Posterior vena cava (tissue), 2 donors: ENCODE results near the gene ZFPM1. TPM values are rescaled to one million over a fixed set of nuclear protein-coding genes. Genes with fewer than 3 reads are reported as not detected.
"Not testable (repeated sequence)": the region's sequence is repeated elsewhere in the genome, so short reads cannot be mapped to it uniquely, and the experiment has no call there.

Experiments
- DNase-seq: peaks from one replicate; pipeline ENCODE4 v3.0.0-alpha.2; 2020; ENCODE audit warnings: low spot score
- intact Hi-C, 2 donors: fragments of 100-400 bp; cut with DNase I; formaldehyde crosslinking; loops; one replicate each; pipeline versions ENCODE4 v1.14.1 to v1.14.2; 2022 to 2023
- total RNA-seq, 2 donors: library from RNA; stranded (reverse); fragmentation: NEBNext Ultra II Directional; extraction: Animal tissue kit (Norgen Biotek cat#: 25700); gene quantifications; one replicate each; pipeline ENCODE4 v1.2.1, GENCODE V29; 2021
- donor health status: DM: yes; HTN: yes; CAD: no.
- donor health status: DM: yes; HTN: yes; CAD: no.

Gene ZFPM1
- total RNA-seq, 2 donors from 2014 or later, result 4.0 to 4.3 TPM

GRCh38 chr16:88485366-88485741 lies 32.3 kb downstream of the ZFPM1 start:
- intact Hi-C loops, DNase-seq: not testable (repeated sequence)

GRCh38 chr16:88486398-88487123 lies 33.5 kb downstream of the ZFPM1 start:
- DNase-seq, result no peak
- intact Hi-C loops, result no loop called here

GRCh38 chr16:88487124-88487432 lies 34.0 kb downstream of the ZFPM1 start:
- intact Hi-C loops, result no loop called here
- no peak for DNase-seq

GRCh38 chr16:88487920-88488851 lies 35.1 kb downstream of the ZFPM1 start:
- intact Hi-C loops, result no loop called here
- DNase-seq, result no peak

- no peak for DNase-seq
Measured at GRCh38 chr16:88489163-88489741, 36.2 kb downstream of the ZFPM1 start.

GRCh38 chr16:88491001-88491559 lies 38.0 kb downstream of the ZFPM1 start:
- intact Hi-C loops, result no loop called here
- no peak for DNase-seq

More at GRCh38 chr16:88489163-88489741, 36.2 kb downstream of the ZFPM1 start:
- intact Hi-C loops, result no loop called here

- intact Hi-C loops, result no loop called here
- no peak for DNase-seq
Measured at GRCh38 chr16:88491560-88492310, 38.7 kb downstream of the ZFPM1 start.

- no peak for DNase-seq
- intact Hi-C loops, result no loop called here
Measured at GRCh38 chr16:88493879-88494278, 40.8 kb downstream of the ZFPM1 start.

- DNase-seq, result no peak
- intact Hi-C loops, result no loop called here
Measured at GRCh38 chr16:88494335-88495154, 41.5 kb downstream of the ZFPM1 start.

GRCh38 chr16:88495268-88495772 lies 42.2 kb downstream of the ZFPM1 start:
- intact Hi-C loops, result no loop called here

GRCh38 chr16:88497561-88498462 lies 44.7 kb downstream of the ZFPM1 start:
- intact Hi-C loops, result no loop called here
- DNase-seq, result no peak

More at GRCh38 chr16:88495268-88495772, 42.2 kb downstream of the ZFPM1 start:
- DNase-seq, result no peak

GRCh38 chr16:88498576-88499208 lies 45.6 kb downstream of the ZFPM1 start:
- intact Hi-C loops, result no loop called here
- DNase-seq, result no peak

- DNase-seq, result no peak
- intact Hi-C loops, result no loop called here
Measured at GRCh38 chr16:88499292-88499691, 46.2 kb downstream of the ZFPM1 start.

GRCh38 chr16:88499836-88500251 lies 46.8 kb downstream of the ZFPM1 start:
- DNase-seq, result no peak
- intact Hi-C loops, result no loop called here

GRCh38 chr16:88500255-88500661 lies 47.2 kb downstream of the ZFPM1 start:
- no peak for DNase-seq
- intact Hi-C loops, result no loop called here

GRCh38 chr16:88502371-88502770 lies 49.3 kb downstream of the ZFPM1 start:
- DNase-seq, result no peak
- intact Hi-C loops, result no loop called here

GRCh38 chr16:88502776-88503280 lies 49.7 kb downstream of the ZFPM1 start:
- no peak for DNase-seq
- intact Hi-C loops, result no loop called here
